Measurements from ENCODE around the gene C17orf100.

DNA sequence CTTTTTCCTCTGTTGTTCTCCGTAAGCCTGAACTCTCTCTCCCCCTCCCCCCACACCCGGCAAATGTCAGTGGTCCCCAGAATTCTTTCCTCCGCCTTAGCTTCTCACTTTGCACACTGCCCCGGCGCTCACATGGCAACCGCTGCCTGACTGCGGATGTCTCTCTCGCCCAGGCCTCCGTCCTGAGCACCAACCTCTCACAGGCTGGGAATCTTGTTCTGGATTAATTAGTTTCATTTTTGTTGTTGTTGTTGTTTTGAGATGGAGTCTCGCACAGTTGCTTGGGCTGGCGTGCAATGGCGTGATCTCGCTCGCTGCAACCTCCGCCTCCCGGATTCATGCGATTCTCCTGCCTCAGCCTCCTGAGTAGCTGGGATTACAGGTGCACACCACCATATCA, 16.7 kb downstream of the C17orf100 start:
- TF ChIP-seq, protein P1, sequence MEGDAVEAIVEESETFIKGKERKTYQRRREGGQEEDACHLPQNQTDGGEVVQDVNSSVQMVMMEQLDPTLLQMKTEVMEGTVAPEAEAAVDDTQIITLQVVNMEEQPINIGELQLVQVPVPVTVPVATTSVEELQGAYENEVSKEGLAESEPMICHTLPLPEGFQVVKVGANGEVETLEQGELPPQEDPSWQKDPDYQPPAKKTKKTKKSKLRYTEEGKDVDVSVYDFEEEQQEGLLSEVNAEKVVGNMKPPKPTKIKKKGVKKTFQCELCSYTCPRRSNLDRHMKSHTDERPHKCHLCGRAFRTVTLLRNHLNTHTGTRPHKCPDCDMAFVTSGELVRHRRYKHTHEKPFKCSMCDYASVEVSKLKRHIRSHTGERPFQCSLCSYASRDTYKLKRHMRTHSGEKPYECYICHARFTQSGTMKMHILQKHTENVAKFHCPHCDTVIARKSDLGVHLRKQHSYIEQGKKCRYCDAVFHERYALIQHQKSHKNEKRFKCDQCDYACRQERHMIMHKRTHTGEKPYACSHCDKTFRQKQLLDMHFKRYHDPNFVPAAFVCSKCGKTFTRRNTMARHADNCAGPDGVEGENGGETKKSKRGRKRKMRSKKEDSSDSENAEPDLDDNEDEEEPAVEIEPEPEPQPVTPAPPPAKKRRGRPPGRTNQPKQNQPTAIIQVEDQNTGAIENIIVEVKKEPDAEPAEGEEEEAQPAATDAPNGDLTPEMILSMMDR (IDR thresholded peaks at IDR 0.05), result no peak
- TF ChIP-seq POLR2A (IDR thresholded peaks at IDR 0.05), result no peak
